Measurements from ENCODE around the gene GRPEL2.

DNA sequence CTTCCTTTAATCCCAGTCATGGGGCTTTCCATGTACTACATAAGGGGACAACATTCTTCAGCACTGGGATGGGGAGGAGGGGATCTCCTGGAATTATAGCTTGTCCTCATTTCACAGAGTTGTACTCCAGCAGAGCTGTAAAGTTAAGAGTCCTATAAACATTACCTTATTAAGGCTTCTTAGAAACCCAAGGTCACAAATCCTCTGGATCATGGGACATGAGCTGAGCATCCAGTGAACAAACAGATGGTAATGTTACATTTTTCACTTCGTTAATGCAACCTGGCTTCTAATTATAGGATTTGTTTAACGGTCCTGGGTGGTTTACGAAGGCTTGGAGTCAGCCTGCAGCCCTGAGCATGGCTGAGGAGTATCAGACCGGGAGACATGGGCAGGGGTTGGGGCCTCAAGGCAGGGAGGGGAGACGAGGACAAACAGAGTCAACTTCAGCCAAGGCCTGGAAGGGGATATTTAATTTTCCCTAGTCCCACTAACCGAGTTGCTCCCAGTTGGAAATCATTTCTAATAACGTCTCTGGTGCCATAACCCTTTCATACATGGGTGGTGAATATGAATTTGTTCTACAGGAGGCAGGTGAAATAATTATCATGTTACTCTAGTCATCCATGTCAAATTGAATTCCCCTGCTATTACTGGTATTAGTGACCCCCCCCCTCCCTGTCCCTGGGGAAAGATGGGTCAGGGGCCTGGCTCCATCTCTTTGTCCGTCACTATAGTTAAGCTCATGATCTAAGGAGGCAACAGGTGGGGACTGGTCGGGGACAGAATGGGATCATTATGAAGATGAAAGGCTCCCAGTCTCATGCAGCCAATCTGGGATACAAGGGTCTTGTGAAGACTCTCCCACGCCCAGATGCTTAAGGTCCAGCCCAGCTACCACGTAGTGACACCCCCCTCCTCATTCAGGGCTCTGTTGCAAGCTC is 44.5 kb downstream of the GRPEL2 start:
- TF ChIP-seq, protein P1, sequence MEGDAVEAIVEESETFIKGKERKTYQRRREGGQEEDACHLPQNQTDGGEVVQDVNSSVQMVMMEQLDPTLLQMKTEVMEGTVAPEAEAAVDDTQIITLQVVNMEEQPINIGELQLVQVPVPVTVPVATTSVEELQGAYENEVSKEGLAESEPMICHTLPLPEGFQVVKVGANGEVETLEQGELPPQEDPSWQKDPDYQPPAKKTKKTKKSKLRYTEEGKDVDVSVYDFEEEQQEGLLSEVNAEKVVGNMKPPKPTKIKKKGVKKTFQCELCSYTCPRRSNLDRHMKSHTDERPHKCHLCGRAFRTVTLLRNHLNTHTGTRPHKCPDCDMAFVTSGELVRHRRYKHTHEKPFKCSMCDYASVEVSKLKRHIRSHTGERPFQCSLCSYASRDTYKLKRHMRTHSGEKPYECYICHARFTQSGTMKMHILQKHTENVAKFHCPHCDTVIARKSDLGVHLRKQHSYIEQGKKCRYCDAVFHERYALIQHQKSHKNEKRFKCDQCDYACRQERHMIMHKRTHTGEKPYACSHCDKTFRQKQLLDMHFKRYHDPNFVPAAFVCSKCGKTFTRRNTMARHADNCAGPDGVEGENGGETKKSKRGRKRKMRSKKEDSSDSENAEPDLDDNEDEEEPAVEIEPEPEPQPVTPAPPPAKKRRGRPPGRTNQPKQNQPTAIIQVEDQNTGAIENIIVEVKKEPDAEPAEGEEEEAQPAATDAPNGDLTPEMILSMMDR (IDR thresholded peaks at IDR 0.05), result no peak
- no peak for TF ChIP-seq POLR2A (IDR thresholded peaks at IDR 0.05)
- TF ChIP-seq EP300 (IDR thresholded peaks at IDR 0.05), result no peak

Measured in ovary (tissue), 3 donors.